Stimulated activated CD8-positive, alpha-beta memory T cell treated with anti-CD3 and anti-CD28 coated beads, Interleukin-2, amount 100 ng/mL, for 48 hours (primary cell): ENCODE measurements around the gene STEAP3.

ENCODE experiments used
- DNase-seq, 2 donors: peaks; one replicate each; pipeline ENCODE4 v3.0.0-alpha.2; 2020; ENCODE audit warnings: low read depth in 2 of 2

STEAP3 gene

DNA sequence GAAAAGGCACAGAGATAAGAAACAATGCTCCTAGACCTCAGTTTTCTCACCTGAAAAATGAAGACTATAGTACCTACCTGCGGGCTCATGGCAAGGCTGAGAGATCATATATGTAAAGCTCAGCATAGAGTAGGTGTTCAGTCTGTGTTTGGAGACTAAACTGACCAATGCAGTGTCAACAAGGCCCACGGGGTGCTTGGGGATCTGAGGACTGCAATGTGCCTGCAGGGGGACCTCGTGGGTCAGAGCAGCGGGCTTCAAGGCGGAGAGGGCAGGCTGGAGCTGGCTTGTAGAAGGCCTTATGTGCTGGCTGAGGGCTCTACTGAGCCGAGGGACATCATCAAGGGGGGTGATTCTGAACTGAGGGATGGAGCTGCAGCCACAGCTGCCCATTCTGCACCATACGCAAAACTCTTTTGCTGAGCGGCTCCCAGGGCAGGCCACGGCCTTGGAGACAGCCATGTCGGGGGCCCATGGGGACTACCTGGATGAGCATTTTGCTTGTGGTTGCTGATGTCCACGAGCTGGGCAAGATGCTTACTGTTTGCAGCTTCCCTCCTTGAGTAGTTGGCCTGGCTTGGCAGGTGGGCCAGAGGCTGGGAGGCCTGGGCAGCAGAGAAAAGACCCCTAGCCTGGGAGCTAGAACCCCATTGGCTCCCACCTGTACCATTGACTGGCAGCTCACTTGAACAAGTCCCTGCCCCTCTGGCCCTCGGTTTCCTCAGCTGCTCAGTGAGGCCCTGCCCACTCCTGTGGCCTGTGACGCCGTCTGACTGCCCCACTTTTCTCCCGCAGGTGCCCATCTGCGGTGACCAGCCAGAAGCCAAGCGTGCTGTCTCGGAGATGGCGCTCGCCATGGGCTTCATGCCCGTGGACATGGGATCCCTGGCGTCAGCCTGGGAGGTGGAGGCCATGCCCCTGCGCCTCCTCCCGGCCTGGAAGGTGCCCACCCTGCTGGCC lies 23.5 kb downstream of the STEAP3 start:
- no peak for DNase-seq

DNA sequence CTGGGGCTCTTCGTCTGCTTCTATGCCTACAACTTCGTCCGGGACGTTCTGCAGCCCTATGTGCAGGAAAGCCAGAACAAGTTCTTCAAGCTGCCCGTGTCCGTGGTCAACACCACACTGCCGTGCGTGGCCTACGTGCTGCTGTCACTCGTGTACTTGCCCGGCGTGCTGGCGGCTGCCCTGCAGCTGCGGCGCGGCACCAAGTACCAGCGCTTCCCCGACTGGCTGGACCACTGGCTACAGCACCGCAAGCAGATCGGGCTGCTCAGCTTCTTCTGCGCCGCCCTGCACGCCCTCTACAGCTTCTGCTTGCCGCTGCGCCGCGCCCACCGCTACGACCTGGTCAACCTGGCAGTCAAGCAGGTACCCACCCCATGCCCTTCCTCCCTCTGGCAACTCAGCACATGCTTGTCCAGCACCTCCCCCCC lies 24.2 kb downstream of the STEAP3 start:
- no peak for DNase-seq

DNA sequence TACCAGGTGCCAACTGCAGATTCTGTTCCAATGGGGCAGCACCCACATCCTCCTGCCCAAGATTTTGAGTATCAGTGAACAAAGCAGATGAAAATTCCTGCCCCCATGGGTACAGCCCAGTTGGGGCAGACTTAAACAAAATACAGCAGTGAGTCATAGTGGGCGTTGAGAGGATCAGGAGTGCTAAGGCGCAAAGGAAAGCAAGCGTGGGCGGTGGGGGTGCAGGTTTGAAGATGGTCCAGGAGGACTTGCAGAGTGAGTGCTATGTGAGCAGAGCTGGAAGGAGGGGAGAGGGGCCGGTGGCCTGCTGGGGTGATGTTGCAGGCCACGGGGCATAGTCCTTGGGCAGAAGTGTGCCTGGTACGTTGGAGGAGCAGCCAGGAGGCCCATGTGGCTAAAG lies 24.7 kb downstream of the STEAP3 start:
- DNase-seq, result no peak

DNA sequence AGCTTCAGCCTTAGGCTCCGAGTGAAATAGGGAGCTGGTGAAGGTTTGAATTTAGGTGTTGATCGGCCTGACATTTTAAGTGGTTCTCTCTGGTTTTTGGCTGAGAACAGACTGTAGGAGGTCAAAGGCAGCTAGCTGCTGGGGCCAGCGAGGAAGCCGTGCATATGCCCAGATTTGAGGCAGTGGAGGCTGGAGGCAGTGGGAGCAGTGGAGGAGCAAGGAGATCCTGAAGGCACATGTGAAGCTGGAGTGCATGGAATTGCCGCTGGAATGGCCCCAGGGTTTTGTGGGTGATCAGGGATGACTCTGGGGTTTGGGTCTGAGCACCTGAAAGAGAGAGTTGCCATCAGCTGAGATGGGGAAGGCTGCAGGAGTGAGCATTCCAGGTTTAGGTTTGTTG lies 25.1 kb downstream of the STEAP3 start:
- DNase-seq, result no peak

DNA sequence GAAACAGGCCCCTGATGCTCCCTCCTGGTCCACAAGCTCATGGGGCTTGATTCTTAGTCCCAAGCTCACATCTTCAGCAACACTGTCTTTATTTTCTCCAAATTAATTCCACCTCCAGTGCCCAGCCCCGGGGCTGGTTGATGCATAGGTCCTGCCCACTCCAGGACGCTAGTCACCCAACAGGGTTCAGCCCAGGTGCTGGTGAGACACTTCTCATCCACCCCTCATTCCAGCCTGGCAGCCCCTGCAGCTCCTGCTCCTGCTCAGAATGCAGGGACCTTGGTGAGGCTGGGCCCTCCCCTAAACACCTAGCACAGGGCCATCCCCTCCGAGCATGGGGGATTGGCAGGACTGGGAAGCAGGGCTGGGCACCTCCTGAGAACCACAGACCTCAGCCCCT lies 25.7 kb downstream of the STEAP3 start:
- no peak for DNase-seq

DNA sequence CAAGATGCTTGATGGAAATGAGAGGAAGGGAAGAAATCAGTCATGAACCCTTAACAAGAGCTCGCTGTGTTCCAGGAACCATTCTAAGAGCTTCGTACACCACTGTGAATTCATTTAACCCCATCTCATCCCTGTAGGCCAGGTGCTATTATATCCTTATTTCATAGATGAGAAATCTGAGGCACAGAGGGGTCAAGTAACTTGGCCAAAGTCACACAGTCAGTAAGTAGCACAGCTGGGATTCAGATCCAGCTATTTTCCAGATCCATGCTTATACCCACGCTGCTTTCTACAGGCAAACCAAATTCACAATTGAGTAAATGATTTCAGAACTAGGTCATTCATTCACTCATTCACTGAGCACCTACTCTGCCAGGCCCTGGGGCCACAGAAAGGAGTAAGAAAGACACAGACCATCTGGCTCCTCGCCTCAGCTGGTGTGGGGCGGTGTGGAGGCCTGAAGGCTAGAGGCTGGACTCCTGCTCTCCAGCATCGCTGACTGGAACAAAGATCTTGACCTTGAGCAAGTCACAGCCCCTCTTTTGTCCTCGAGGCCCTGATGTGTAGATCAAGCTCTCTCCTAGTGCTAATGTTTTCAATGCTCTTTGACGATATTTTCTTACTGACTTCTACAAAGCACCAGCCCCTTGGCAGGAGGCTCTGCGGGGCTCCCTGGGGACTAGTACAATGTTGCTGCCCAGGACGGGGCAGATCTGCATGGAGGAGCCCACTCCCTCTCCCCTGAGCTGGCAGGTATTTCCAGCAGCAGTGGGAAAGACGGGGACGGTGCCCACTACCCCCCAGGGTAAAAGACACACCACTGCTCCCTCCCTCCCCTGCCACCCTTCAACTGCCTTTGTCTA lies 26.5 kb downstream of the STEAP3 start:
- DNase-seq, result no peak

DNA sequence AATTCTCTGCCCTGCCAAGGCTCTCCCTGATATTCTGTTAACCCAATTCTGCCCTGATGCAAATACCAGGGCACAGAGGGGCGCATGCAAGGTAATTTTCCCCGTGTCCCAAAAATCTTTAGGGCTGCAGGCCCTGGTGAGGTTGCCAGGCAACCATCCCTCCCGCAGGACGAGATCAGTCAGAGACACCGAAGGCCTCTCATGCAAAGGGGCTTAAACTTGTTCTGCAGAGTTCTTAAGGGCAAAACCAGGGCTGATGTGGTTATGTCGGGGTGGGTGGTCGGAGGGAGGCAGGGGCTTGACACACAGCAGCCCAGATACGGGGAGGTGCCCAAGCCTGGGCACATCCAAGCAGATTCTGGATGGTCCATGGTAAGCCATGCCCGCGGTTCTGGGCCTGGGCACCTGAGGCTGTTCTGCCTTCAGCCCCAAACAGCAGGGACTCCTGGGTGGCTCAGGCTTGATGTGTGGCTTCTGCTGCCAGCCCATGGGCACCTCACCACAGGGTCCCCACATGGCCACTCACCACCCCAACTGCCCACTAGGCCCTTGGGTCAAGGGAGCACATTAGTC lies 27.2 kb downstream of the STEAP3 start:
- DNase-seq, result no peak

DNA sequence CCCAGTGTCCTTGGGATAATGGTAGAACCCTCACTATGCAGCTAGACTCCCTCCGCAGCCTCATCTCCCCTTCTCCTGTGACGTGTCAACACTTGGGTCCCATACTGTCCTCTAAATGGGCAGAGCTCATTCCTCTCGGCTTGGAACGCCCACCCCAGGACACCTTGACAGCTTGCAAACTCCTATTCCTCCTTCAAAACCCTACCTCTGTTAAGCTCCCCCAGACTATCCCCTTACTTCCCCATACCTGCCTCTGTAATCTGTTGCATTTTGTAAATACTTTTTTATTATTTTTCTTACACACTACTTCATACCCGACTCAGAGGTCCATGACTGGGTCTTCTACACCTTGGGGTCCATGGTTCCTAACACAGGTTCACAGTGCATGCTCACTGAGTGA lies 28.0 kb downstream of the STEAP3 start:
- no peak for DNase-seq

DNA sequence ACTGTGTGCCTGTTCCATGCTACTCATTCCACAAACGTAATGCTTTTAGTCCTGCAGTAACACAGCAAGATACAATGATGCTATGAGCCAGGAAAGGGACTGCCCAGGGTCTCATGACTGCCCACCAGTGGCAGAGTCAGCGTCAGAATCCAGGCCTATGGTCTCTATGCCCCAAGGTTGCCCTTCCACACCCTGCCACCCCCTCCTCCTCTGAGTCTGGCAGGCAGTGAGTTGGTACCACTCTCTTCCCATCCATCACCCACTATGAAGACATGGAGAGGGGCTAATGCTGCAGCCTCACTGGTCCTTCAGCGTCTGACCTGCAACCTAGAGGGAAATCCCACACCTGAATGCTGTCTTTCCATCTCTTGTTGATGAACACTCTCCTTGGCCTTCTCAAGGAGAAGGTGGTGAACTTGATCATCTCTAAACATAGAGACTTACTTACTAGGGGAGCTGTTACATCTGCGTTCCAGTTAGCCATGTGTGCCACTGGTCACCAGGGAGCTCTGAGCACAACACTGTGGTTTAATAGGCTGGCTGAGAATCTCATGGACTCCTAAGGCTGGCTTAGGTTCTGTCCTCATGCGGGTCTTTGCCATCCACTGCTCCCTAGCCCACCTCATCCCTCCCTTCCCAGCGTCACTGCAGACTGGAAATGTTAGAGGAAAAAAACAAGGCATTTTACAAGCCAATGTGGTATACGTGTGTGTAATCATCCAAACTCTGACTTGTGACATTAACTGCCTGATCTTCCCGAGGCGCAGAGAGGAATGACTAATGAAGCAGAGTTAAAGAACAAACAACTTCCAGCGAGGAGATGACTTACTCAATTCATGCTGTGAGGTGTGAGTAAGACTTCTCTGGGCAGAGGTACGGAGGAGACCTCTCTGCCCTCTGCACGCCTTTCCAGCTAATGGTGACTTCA lies 28.8 kb downstream of the STEAP3 start:
- no peak for DNase-seq

DNA sequence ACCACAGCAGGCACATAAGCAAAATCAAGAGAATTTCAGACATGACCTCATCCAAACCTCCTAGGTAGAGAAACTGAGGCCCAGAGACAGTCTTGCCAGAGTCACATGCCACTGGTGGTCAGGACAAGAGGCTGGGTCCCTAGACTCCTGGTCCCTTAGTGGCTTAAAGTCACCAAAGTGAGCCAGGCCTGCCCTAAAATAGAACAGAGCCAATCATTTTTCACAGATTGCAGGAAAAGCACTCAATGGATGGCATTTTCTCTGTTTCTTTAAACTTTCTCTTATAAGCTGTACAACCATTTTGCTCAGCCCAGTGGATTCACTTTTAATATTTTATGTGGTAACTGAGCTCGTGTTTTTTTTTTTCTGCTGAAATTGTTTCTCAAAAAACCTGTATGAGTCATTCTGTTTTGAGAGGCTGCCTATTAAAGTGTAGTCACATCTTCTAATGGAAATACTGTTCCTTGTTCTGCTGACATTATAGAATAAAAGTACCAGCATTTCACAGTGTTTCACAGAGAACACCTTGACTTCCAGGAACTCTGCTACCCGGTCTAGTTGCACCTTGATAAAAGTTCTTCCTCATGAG lies 29.6 kb downstream of the STEAP3 start:
- DNase-seq, result no peak

DNA sequence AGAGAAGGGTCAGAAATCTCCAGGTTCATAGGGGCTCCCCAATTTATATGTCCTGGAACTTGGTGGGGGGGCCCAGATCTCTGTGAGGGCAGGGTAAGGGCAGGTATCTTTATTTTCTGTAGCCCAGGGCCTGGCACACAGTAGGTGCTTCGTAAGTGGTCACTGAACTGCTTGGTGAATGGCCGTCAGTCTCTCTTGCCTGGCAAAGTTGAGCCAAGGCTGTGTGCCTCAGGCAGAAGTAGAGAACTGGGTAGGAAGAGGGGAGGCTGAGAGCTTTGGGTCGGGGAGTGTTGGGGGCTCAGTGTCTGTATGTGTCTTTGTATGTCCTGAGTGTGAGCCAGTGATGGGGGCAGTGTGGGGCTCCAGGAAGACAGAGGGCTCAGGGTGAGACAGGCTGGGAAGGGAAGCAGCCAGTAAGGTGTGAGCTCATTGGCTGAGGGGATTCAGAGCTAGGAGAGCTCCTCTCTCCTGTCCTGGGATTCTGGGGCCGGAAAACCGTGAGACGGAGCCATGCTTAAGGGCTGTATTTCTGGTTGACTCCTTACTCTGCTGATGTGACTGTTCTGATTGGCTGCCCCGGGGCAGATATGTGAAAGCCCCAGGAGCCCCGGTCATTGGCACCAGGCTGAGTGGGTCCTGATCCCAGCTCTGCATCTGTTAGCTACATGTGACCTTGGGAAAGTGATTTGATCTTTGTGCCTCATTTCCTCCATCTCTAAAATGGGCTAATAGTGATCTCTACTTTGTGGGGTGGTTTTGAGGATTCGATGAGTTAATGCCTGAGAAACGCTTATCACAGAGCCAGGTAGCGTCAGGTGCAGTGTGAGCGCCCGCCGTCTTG lies 30.3 kb downstream of the STEAP3 start:
- no peak for DNase-seq

DNA sequence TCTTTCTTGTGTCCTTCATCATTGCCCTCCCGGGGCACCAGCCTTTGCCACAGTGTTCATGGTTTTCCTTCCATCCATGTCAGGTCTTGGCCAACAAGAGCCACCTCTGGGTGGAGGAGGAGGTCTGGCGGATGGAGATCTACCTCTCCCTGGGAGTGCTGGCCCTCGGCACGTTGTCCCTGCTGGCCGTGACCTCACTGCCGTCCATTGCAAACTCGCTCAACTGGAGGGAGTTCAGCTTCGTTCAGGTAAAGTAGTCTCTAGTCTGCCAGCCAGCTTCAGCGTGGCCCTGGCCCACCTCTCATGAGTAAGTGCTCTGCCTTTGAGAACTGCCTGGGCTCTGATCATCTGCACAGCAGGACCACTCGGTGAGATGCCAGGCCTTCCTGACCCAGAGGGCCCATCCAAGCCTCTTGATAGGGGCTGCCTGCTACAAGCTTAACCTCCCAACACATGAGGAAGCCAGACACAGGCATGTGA lies 31.0 kb downstream of the STEAP3 start:
- no peak for DNase-seq

DNA sequence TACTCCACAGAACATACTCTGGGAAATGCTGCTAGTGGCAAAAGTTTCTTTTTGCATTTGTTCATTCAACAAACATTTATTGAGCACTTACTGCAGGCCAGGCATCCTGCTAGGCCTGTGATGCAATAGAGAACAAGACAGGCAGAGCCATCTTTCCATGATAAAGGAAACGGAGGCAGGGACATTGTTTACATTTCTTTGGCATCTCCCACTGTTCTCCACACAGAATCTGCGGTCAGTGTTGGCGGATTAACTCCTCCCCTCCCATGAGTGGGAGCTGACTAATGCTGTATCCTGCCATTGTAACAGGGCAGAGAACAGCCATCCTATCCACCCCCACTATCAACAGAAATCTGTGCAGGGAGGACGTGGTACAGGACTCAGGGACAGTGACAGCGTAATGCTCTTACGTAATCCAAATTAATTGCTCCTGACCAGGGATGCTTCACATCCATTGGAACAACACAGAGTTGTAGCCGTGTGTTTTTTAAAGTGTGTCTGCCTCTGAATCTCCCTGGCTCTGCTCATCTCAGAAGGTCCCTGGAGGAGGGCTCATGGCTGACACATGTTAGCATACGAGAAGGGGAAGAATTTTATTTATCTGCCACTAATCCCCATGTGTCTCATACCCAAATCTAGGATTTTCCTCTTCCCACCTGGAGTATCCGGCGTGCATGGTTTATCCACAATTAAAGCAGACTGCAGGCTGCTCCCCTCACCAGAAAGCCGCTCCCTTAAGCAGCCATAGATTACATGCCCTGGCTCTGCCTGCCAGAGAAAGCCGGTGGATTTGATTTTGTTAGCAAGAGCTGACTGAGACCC lies 32.3 kb downstream of the STEAP3 start:
- no peak for DNase-seq

DNA sequence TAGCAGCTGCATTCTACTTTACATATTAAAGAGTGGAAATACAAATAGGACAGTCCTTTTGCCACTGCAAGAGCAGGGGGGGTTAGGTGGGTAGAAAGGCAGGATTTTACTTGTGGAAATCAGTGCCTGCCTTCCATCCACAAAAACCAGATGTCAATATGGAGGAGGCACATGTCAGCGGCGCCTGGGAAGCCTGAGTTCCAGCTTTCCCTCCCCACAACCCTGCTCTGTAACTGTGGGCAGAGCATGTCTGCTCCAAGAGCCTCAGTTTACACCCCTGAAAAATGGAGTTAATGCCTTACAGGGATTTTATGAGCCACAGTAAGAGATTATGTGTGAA lies 32.9 kb downstream of the STEAP3 start:
- no peak for DNase-seq

DNA sequence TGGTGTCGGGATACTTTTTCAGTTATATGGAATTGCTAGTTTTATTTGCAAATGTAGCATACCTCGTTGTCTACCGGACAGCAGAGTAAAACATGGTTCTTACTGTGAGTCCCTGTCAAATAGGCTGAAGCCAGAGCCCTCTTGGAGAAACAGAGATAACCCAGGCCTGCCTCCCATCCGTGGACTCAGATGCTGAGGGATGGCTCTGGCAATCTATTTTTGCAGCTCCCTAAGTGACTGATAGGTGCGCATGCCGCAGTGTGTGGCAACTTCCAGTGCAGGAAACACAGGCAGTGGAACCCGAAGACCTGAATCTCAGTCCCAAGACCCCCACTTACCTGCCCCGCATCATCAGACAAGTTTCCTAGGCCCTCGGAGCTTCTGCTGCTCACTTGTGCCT lies 33.6 kb downstream of the STEAP3 start:
- DNase-seq, result no peak

DNA sequence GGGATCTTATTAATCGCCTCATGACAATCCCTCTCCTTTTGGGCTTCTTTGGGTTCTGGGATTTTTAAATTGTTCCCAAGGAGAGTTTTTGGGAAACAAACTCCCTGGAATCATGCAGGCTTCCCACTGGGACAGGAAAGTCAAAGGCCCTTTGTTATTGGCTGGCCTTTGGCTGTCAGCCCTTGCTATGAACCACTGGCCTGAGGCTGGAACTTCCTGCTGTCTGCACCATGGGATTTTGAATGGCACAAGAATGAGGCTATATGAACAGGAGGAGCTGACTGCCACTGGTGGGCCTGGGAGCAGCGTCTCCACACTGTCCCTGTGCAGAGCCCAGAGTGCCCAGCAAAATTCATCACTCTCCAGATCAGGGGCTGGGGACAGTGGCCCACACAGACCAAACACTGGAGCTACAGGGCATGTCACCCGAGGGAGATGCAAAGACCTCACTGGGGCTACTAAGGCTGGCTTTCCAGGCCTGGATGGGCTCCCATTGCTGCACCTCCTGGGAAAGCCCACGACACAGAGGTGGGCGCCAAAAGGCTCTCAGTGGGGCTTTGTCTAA lies 35.7 kb downstream of the STEAP3 start:
- no peak for DNase-seq

DNA sequence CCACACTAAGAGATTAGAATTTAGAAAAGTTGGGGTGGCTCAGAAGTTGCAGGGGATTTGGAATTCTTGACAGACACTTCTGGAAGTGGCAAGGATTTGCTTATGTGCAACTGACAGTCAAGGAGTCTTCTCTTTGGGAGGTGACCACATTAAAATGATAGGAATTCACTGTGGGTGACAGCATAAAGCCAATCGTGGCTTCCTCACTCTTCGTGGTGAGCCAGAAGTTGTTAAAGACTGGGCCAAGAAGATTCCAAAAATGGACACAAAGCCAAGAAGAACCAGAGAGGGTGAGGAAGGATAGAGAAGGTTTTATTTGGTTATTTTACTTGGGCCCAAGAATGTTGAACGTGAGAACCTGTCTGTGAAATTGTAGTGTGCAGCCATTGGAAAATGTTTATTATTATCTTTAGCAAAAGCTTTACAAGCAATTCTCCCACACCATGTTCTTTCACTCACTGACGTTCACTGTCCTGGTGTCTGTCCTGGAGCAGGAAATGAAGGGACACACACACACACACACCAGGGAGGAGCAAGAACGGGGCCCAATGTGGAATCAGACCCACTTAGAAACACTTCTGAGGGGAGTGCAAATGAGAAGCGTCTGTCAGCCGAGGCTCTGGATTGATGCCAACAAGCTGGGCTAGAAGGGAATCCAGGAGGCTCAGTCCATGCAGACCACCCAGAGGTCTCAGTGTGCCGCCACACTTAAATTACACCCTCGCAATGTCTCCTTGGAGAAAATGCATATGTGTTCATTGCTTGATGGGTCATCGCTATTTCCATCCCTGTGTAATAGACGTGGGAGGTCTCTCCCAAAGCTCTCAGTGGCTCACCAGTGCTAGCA lies 37.2 kb downstream of the STEAP3 start:
- DNase-seq, result no peak
